Natural killer cell treated with Interleukin-12 subunit alpha and Interleukin-12 subunit beta and Interleukin-15 and Interleukin-18, amount 100 ng/mL, for 72 hours (primary cell): Measurements from ENCODE around the gene IL18BP. TPM values are rescaled to one million over a fixed set of nuclear protein-coding genes. Genes with fewer than 3 reads are reported as not detected.

Experiments used
- ATAC-seq, 2 donors: fragments of 150-1000 bp; cut with Tn5 transposase in 1 of 2; sonication (Bioruptor Pico), chemical (Tn5 transposase) in 1 of 2; 2 replicates each; pipeline ENCODE4 v1.10.0; 2021
- DNase-seq: peaks from one replicate; pipeline ENCODE4 v3.0.0; 2022; ENCODE audit warnings: low spot score
- H3K27ac Mint-ChIP-seq, 2 donors: 1 replicate in 1 of 2; 2 replicates in 1 of 2; pipeline ENCODE4 v1.8.0; 2022; ENCODE audit warnings: mixed read lengths in 2 of 2, mild to moderate bottlenecking in 1 of 2, moderate library complexity in 1 of 2
- H3K27me3 Mint-ChIP-seq, 2 donors: 1 replicate in 1 of 2; 2 replicates in 1 of 2; pipeline ENCODE4 v1.8.0; 2022; ENCODE audit warnings: mixed read lengths in 2 of 2
- H3K36me3 Mint-ChIP-seq: one replicate; pipeline ENCODE4 v1.8.0; 2022; ENCODE audit warnings: mixed read lengths
- H3K4me1 Mint-ChIP-seq, 2 donors: 1 replicate in 1 of 2; 2 replicates in 1 of 2; pipeline ENCODE4 v1.8.0; 2022; ENCODE audit warnings: low read depth in 2 of 2, mixed read lengths in 2 of 2, mild to moderate bottlenecking in 1 of 2
- H3K4me3 Mint-ChIP-seq: one replicate; pipeline ENCODE4 v1.8.0; 2022; ENCODE audit warnings: mixed read lengths
- H3K9me3 Mint-ChIP-seq: 2 replicates; pipeline ENCODE4 v1.8.0; 2022; ENCODE audit warnings: mixed read lengths
- total RNA-seq, 2 donors: library from RNA; stranded (reverse); gene quantifications; one replicate each; pipeline ENCODE4 v1.2.3, GENCODE V29; 2022

IL18BP gene
- total RNA-seq, 2 donors from 2014 or later, result 16.5 to 20.6 TPM

- no peak for ATAC-seq
- H3K27ac Mint-ChIP-seq, result no peak overlapping the region
- no peak overlapping the region for H3K4me3 Mint-ChIP-seq
- no peaks in the 10 kb centered on the region for H3K9me3 Mint-ChIP-seq
- no peaks in the 10 kb centered on the region for H3K36me3 Mint-ChIP-seq
- DNase-seq, result no peak
- peaks cover 5 to 43% of the 10 kb centered on the region in 2 donors for H3K4me1 Mint-ChIP-seq
- no peaks in the 10 kb centered on the region for H3K27me3 Mint-ChIP-seq
Observed at GRCh38 chr11:72037554-72038311, 39.0 kb downstream of the IL18BP start.

GRCh38 chr11:72038491-72038890 is 39.8 kb downstream of the IL18BP start:
- no peak overlapping the region for H3K4me3 Mint-ChIP-seq
- no peaks in the 10 kb centered on the region for H3K27me3 Mint-ChIP-seq
- no peaks in the 10 kb centered on the region for H3K36me3 Mint-ChIP-seq
- peaks cover 5 to 44% of the 10 kb centered on the region in 2 donors for H3K4me1 Mint-ChIP-seq
- DNase-seq (no peak), ATAC-seq (no peak)
- no peaks in the 10 kb centered on the region for H3K9me3 Mint-ChIP-seq
- no peak overlapping the region for H3K27ac Mint-ChIP-seq

GRCh38 chr11:72039031-72039855 is 40.5 kb downstream of the IL18BP start:
- H3K27me3 Mint-ChIP-seq, result no peaks in the 10 kb centered on the region
- peaks cover 10 to 44% of the 10 kb centered on the region in 2 donors for H3K4me1 Mint-ChIP-seq
- H3K9me3 Mint-ChIP-seq, result no peaks in the 10 kb centered on the region
- ATAC-seq, result no peak
- H3K4me3 Mint-ChIP-seq, result no peak overlapping the region
- no peaks in the 10 kb centered on the region for H3K36me3 Mint-ChIP-seq
- no peak overlapping the region for H3K27ac Mint-ChIP-seq
- no peak for DNase-seq

- no peaks in the 10 kb centered on the region for H3K9me3 Mint-ChIP-seq
- no peak overlapping the region for H3K4me3 Mint-ChIP-seq
- ATAC-seq, result no peak
- H3K27ac Mint-ChIP-seq, result no peak overlapping the region
- H3K36me3 Mint-ChIP-seq, result no peaks in the 10 kb centered on the region
- no peak for DNase-seq
- peaks cover 10 to 46% of the 10 kb centered on the region in 2 donors for H3K4me1 Mint-ChIP-seq
- H3K27me3 Mint-ChIP-seq, result no peaks in the 10 kb centered on the region
Observed at GRCh38 chr11:72039856-72040401, 41.2 kb downstream of the IL18BP start.

DNA sequence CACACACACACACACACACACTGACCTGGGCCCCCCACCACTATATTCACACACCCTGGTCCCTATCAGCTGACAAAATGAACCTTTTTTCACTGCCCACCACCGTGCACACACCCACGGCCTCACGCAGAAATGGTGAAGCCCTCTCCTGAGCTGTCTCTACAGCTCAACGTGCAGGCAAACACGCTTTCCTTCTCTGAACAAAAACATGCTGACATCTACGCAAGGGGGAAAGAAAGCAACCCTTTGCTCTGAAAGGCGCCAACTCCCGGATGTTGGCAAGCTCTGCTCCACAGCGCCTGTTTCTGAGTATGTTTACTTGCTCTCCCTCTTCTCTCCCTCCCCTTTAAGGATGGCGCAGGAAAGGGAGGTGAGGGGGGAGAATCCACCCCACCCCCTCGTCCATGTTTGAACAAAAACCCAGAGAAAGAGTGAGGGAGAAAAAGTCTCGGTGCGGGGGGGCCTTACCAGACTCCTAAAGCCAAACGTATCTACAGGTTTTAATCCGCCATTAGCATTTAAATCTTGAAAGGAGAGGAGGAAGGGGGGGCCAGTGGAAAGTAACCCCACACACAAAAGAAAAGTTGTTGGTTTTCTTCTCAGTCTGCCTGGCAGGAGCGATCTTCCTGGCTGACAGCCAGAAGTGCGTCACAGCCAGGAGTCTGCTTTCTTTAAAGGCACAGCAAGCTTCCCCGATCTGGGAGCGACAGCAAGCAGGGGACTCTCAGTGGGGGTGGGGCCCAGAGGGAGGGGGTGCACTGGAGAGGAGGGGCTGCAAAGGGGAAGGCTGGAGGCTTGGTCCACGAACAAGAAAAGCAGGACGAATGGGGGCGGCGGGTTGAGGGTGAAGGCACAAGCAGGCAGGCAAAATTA is 42.0 kb downstream of the IL18BP start:
- H3K36me3 Mint-ChIP-seq, result no peaks in the 10 kb centered on the region
- no peak overlapping the region for H3K4me3 Mint-ChIP-seq
- peaks cover 8 to 46% of the 10 kb centered on the region in 2 donors for H3K4me1 Mint-ChIP-seq
- DNase-seq (peak; percentile 70), ATAC-seq (peak; percentile 78)
- H3K9me3 Mint-ChIP-seq, result no peaks in the 10 kb centered on the region
- H3K27ac Mint-ChIP-seq, result no peak overlapping the region
- H3K27me3 Mint-ChIP-seq, result no peaks in the 10 kb centered on the region

DNA sequence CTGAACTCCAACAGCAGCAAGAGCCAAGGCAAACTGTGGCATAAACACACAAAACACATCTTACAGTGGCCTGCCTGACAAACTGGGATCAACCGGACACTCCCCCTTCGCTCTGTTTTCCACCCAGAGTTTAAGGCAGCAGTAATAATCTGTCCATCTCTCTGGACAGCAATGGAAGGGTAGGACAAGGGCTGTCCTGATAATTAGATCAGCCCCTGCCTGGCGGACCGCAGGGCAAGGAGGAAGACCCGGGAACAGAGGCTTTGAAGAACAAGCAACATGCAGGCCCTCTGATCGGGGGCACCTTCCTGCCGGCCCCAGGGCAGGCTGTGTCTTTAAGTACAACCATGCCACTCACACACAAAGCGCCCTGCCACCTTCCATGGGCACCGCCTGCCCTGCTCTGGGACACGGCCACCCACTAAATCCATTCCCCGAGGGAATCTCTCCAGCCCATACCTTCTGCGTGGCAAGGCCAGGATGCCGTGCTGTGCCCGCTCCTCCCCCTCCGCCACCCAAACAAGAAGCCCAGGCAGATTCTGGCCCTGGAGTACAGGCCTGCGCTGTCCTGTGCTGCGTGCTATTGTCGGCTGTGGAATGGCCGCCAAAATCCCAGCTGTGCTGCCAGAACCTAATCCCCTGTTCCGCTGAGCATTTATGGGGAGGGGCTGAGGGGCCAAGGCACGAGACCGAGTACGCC is 42.8 kb downstream of the IL18BP start:
- Mint-ChIP-seq H3K27ac (no peak overlapping the region), H3K4me3 (no peak overlapping the region), H3K4me1 (peaks cover 5 to 43% of the 10 kb centered on the region in 2 donors), H3K36me3 (no peaks in the 10 kb centered on the region), H3K27me3 (no peaks in the 10 kb centered on the region), H3K9me3 (no peaks in the 10 kb centered on the region)
- ATAC-seq, result peak; percentile 59 to 66
- DNase-seq, result peak; percentile 62

DNA sequence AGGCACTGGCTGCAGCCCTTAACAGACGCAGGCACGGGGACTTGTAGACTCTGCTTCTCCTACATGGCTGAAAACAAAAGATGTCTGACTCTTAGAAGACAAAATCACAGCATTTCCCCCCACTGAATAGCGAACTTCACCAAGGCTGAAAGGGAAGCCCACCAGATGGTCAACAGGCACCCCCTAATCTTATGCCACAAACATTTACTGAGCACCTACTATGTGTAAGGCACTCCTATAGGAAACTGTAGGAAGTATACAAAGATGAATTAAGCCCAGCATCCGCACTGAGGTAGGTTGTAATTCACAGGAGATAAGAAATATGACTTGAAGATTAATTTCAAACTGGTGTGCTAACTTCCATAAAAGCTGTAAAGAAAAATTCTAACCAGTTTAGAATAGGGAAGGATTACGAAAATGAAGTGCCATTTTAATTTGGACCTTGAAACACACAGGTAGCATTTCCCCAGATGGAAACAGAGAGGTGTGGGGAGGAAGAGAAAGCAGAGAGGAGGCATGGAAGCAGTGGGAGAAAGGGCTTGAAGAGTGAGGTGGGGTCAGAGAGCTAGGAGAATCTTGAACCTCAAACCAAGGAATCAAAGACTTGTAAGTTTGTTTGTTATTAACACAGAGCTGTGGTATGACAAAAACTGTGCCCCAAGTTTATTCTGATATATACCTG is 43.5 kb downstream of the IL18BP start:
- DNase-seq (no peak), ATAC-seq (no peak)
- no peak overlapping the region for H3K4me3 Mint-ChIP-seq
- H3K36me3 Mint-ChIP-seq, result no peaks in the 10 kb centered on the region
- no peaks in the 10 kb centered on the region for H3K27me3 Mint-ChIP-seq
- H3K27ac Mint-ChIP-seq, result no peak overlapping the region
- no peaks in the 10 kb centered on the region for H3K9me3 Mint-ChIP-seq
- peaks cover 5 to 38% of the 10 kb centered on the region in 2 donors for H3K4me1 Mint-ChIP-seq

- peaks cover 5 to 26% of the 10 kb centered on the region in 2 donors for H3K4me1 Mint-ChIP-seq
- H3K27me3 Mint-ChIP-seq, result no peaks in the 10 kb centered on the region
- H3K9me3 Mint-ChIP-seq, result no peaks in the 10 kb centered on the region
- no peak overlapping the region for H3K27ac Mint-ChIP-seq
- no peaks in the 10 kb centered on the region for H3K36me3 Mint-ChIP-seq
- H3K4me3 Mint-ChIP-seq, result no peak overlapping the region
- no peak for ATAC-seq
- no peak for DNase-seq
Observed at GRCh38 chr11:72045849-72046248, 47.1 kb downstream of the IL18BP start.

GRCh38 chr11:72048766-72049460 is 50.2 kb downstream of the IL18BP start:
- Mint-ChIP-seq H3K4me1 (peaks cover 2 to 18% of the 10 kb centered on the region in 2 donors), H3K9me3 (no peaks in the 10 kb centered on the region), H3K27ac (no peak overlapping the region), H3K36me3 (no peaks in the 10 kb centered on the region), H3K4me3 (no peak overlapping the region), H3K27me3 (no peaks in the 10 kb centered on the region)
- DNase-seq (no peak), ATAC-seq (no peak)

Other genes starting within 250 kb of the IL18BP start
- gene DEFB108B, start 165.7 kb upstream of the IL18BP start, total RNA-seq, result not detected
- not detected for gene DEFB131B, start 120.5 kb upstream of the IL18BP start, total RNA-seq
- gene XNDC1N, start 70.3 kb upstream of the IL18BP start, total RNA-seq, result 10 to 100 TPM in 1 of 2 donors, 1 to 10 TPM in 1; 9.5 to 29.0 TPM
- 10 to 100 TPM; 34.4 to 45.5 TPM for gene RNF121, start 69.9 kb upstream of the IL18BP start, total RNA-seq
- gene NUMA1, start 81.6 kb downstream of the IL18BP start, total RNA-seq, result 100 to 1,000 TPM; 181 to 216 TPM
- 1 to 10 TPM; 3.5 to 7.2 TPM for gene LRRC51, start 81.9 kb downstream of the IL18BP start, total RNA-seq
- 10 to 100 TPM; 65.7 to 66.9 TPM for gene LAMTOR1, start 104.4 kb downstream of the IL18BP start, total RNA-seq
- gene TOMT, start 107.0 kb downstream of the IL18BP start, total RNA-seq, result under 1 TPM in 1 of 2 donors, not detected in 1; 0.45 TPM
- 10 to 100 TPM; 37.4 to 37.7 TPM for gene ANAPC15, start 113.8 kb downstream of the IL18BP start, total RNA-seq
- gene FOLR3, start 136.8 kb downstream of the IL18BP start, total RNA-seq, result not detected
- not detected for gene FOLR1, start 193.2 kb downstream of the IL18BP start, total RNA-seq
- not detected for gene FOLR2, start 217.9 kb downstream of the IL18BP start, total RNA-seq
- gene INPPL1, start 225.9 kb downstream of the IL18BP start, total RNA-seq, result 100 to 1,000 TPM; 113 to 176 TPM
- not detected for gene PHOX2A, start 245.3 kb downstream of the IL18BP start, total RNA-seq